ENCODE data around the gene ASF1B. TPM values are rescaled to one million over a fixed set of nuclear protein-coding genes. Genes with fewer than 3 reads are reported as not detected.
A peak's percentile ranks its signal among the peaks of the same experiment; 100 is the strongest.

ASF1B gene
- total and polyA plus RNA-seq, 12 donors = 0.48 to 17.2 (median 1.9) TPM

DNA sequence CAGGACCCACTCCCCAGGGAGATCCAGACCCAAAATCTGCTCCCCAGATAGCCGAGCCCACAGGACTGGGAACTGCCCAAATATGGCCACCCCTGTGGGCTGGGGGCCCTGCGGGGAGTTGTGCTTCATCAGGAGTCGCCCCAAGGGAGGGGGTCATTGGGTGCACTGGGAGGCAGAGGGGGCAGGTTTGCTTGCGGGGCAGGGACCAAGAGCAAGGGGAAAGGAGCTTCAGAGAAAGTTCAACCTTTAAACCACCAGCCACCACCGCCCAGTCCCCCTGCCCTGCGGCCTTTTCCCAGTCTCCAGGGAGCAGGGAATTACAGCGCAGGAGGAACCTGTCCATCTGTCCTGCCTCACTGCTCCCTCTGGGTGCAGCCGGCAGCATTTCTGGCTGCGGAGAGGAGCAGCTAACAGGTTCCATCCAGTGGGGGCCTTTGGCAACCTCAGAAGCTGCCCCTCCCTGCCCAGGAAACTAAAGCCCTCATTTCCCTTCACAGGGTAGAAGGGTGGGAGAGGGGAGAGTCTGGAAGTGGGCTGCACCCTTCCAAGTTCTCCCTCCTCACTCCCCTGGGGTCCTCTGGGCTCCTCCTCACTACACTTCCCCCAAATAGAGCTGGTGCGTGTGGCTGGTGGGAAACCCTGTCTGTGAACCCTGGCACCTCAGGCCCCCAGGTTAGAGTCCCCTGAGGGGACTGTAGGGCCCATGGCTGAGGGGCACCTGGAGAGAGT, 13.8 kb upstream of the ASF1B start:
- no peak for TF ChIP-seq POLR2A (IDR thresholded peaks at IDR 0.05)
- TF ChIP-seq, protein P1, sequence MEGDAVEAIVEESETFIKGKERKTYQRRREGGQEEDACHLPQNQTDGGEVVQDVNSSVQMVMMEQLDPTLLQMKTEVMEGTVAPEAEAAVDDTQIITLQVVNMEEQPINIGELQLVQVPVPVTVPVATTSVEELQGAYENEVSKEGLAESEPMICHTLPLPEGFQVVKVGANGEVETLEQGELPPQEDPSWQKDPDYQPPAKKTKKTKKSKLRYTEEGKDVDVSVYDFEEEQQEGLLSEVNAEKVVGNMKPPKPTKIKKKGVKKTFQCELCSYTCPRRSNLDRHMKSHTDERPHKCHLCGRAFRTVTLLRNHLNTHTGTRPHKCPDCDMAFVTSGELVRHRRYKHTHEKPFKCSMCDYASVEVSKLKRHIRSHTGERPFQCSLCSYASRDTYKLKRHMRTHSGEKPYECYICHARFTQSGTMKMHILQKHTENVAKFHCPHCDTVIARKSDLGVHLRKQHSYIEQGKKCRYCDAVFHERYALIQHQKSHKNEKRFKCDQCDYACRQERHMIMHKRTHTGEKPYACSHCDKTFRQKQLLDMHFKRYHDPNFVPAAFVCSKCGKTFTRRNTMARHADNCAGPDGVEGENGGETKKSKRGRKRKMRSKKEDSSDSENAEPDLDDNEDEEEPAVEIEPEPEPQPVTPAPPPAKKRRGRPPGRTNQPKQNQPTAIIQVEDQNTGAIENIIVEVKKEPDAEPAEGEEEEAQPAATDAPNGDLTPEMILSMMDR (IDR thresholded peaks at IDR 0.05) = no peak
- Histone ChIP-seq H3K27me3 (no peaks in the 10 kb centered on the region), H3K36me3 (replicated peaks in 1 of 2) (peaks cover 0 to 15% of the 10 kb centered on the region in 2 donors), H3K4me1 (replicated peaks in 1 of 2) (peaks cover 11 to 18% of the 10 kb centered on the region in 2 donors), H3K9me3 (replicated peaks in 1 of 3) (no peaks in the 10 kb centered on the region), H3K27ac (peak overlapping the region in 2 of 5 donors; percentile 41 to 51), H3K4me3 (no peak overlapping the region)
- intact Hi-C loops (cut with DNase I) = loop anchor here in 1 of 2 donors (10.0 kb wide), 1 partner anchor 195 kb away; no protein-coding TSS in a partner anchor
- WGBS, 4 donors = 65 to 88% (median 73%) methylated on average over 7 to 10 of the region's 10 CpGs
- no peak for DNase-seq

GRCh38 chr19:14149509-14149994, 13.2 kb upstream of the ASF1B start:
- peak overlapping the region in 2 of 5 donors; percentile 51 to 70 for H3K27ac ChIP-seq
- intact Hi-C loops (cut with DNase I) = no loop called here
- peaks cover 0 to 11% of the 10 kb centered on the region in 2 donors for H3K36me3 ChIP-seq (replicated peaks in 1 of 2)
- peaks cover 11 to 18% of the 10 kb centered on the region in 2 donors for H3K4me1 ChIP-seq (replicated peaks in 1 of 2)
- DNase-seq = peak in 6 of 7 donors; percentile 50 to 81 (median 60)
- 31 to 49% (median 43%) methylated on average over 15 to 21 of the region's 21 CpGs for WGBS, 4 donors
- no peak overlapping the region for H3K4me3 ChIP-seq
- no peaks in the 10 kb centered on the region for H3K27me3 ChIP-seq
- TF ChIP-seq POLR2A (IDR thresholded peaks at IDR 0.05) = no peak
- TF ChIP-seq, protein P1 (IDR thresholded peaks at IDR 0.05) = no peak
- H3K9me3 ChIP-seq (replicated peaks in 1 of 3) = no peaks in the 10 kb centered on the region

GRCh38 chr19:14148751-14149410, 12.5 kb upstream of the ASF1B start:
- H3K27ac ChIP-seq = peak overlapping the region in 2 of 5 donors; percentile 51 to 70
- WGBS, 4 donors = 64 to 72% (median 68%) methylated on average over 10 to 13 of the region's 13 CpGs
- H3K36me3 ChIP-seq (replicated peaks in 1 of 2) = peaks cover 0 to 11% of the 10 kb centered on the region in 2 donors
- intact Hi-C loops (cut with DNase I) = no loop called here
- H3K9me3 ChIP-seq (replicated peaks in 1 of 3) = no peaks in the 10 kb centered on the region
- DNase-seq = no peak
- H3K4me1 ChIP-seq (replicated peaks in 1 of 2) = peaks cover 11 to 18% of the 10 kb centered on the region in 2 donors
- no peak overlapping the region for H3K4me3 ChIP-seq
- no peaks in the 10 kb centered on the region for H3K27me3 ChIP-seq
- no peak for TF ChIP-seq POLR2A (IDR thresholded peaks at IDR 0.05)
- TF ChIP-seq, protein P1 (IDR thresholded peaks at IDR 0.05) = no peak

Data from adrenal gland (tissue), 12 donors.